Measurements from ENCODE around the gene KLK4.

DNA sequence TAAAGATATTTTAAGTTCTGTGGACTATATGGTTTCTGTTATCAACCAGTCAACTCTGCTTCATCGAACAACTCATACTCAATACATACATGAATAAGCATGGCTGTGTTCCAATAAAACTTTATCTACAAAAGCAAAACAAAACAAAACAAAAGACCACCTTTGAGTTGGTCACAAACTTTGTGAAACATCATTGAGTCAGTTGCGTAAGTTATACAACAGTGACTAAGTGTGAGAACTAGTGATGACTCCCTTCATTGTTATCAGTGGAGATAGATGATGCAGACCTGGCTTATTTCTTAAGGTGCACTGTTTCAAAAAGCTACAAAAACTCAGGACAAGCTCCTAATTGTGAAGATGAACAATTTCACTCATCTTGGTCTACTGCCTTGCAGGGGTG, 14.5 kb upstream of the KLK4 start:
- TF ChIP-seq, protein P1, sequence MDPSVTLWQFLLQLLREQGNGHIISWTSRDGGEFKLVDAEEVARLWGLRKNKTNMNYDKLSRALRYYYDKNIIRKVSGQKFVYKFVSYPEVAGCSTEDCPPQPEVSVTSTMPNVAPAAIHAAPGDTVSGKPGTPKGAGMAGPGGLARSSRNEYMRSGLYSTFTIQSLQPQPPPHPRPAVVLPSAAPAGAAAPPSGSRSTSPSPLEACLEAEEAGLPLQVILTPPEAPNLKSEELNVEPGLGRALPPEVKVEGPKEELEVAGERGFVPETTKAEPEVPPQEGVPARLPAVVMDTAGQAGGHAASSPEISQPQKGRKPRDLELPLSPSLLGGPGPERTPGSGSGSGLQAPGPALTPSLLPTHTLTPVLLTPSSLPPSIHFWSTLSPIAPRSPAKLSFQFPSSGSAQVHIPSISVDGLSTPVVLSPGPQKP (IDR thresholded peaks at IDR 0.05; ENCODE audit: borderline replicate concordance, low read depth, low read length) = no peak
- TF ChIP-seq, protein P2, sequence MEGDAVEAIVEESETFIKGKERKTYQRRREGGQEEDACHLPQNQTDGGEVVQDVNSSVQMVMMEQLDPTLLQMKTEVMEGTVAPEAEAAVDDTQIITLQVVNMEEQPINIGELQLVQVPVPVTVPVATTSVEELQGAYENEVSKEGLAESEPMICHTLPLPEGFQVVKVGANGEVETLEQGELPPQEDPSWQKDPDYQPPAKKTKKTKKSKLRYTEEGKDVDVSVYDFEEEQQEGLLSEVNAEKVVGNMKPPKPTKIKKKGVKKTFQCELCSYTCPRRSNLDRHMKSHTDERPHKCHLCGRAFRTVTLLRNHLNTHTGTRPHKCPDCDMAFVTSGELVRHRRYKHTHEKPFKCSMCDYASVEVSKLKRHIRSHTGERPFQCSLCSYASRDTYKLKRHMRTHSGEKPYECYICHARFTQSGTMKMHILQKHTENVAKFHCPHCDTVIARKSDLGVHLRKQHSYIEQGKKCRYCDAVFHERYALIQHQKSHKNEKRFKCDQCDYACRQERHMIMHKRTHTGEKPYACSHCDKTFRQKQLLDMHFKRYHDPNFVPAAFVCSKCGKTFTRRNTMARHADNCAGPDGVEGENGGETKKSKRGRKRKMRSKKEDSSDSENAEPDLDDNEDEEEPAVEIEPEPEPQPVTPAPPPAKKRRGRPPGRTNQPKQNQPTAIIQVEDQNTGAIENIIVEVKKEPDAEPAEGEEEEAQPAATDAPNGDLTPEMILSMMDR (conservative IDR thresholded peaks at IDR 0.05; ENCODE audit: low read depth, low read length) = no peak
- TF ChIP-seq POLR2A (IDR thresholded peaks at IDR 0.05; ENCODE audit: low read depth, low read length) (no peak), MAFK (IDR thresholded peaks at IDR 0.05; ENCODE audit: low read depth, low read length) (no peak), SMC3 (IDR thresholded peaks at IDR 0.05; ENCODE audit: low read depth, low read length) (no peak), RAD21 (IDR thresholded peaks at IDR 0.05; ENCODE audit: low read length) (no peak), FOS (IDR thresholded peaks at IDR 0.05; ENCODE audit: low read depth, low read length) (no peak)

Data from IMR-90 (cell line).